Fibroblast of upper back skin (primary cell): Measurements from ENCODE around the gene LDLRAD4.
"Not testable (repeated sequence)": the region's sequence is repeated elsewhere in the genome, so short reads cannot be mapped to it uniquely, and the experiment has no call there.

Experiments used
- DNase-seq: peaks from one replicate; pipeline ENCODE4 v3.0.0-alpha.2; 2013

Gene LDLRAD4

GRCh38 chr18:13313006-13313686 is 94.6 kb downstream of the LDLRAD4 start:
- no peak for DNase-seq

DNA sequence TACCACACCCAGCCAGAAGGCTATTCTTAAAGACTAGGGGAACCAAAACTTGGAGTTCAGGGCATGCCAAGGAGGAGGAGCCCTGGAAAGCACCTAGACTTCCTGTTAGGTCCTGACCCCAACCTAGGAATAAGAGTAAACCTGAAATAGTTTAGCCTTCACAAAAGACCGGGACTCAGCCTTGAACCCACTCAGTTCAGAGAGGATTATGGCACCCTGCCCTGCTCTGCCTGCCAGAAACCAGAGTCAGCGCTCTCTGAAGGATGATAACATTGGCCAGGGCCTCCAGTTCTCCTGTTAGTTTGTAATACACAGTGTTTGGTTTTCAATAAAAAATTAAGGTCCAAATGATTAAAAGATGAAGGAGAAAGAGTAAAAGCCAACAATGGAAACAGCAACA is 96.4 kb downstream of the LDLRAD4 start:
- DNase-seq: no peak

- DNase-seq: no peak
Measured at GRCh38 chr18:13316063-13316462, 97.5 kb downstream of the LDLRAD4 start.

GRCh38 chr18:13317801-13318200 is 99.2 kb downstream of the LDLRAD4 start:
- DNase-seq: no peak

DNA sequence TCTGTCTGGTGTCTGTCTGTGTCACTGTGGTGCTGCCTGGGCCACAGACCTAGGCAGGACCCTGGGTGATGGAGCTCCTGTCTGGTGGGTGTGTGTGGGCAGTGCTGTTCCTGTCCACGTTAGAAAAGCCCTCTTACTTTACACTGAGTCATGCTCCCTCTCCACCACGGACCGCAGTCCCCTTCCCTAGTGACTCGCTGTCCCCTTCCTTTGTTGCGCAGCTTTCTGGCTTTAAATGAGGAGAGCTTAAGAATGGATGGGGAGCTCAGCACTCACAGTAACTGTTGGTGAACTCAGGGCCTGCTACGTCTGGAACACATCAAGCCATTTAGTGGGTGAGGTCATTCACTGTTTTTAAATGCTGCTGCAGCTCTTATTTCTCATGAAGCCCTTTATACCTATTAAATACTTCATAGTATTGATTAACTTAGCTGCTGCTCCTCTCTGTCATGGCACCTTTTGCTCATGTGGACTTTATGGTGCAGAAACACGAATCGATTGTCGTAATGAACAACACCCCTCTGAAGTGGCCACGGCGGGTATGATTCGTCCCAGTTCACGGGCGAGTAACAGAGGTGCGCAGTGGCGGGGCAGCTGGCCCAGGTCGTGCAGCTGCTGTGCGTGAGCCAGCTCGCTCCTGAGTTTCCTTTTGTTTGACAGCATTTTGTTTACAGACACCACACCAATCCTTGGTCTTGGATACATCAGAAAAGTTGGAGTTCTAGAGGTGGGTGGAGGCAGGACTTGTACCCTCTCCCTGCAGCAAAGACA is 100.4 kb downstream of the LDLRAD4 start:
- no peak for DNase-seq

GRCh38 chr18:13319629-13320028 is 101.1 kb downstream of the LDLRAD4 start:
- no peak for DNase-seq

DNA sequence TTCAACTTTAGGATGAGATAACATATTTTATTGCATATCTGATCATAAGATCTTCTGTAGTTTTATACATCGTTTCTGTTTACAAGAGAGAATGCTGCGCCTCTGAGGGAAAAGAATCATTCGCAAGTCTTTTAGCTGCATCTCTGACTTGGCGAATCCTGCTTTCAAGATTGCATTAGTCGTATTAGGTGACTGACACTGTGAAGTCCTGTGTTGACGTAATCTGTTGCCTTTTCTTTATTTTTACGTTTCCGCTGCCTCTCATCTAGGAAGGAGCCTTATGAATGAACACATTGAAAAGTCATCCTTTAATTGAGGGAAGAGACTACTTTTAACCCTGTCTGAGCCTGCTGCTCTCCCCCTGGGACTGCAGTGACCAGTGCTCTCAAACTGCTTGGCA is 101.5 kb downstream of the LDLRAD4 start:
- DNase-seq: no peak

- DNase-seq: no peak
Measured at GRCh38 chr18:13320891-13321425, 102.4 kb downstream of the LDLRAD4 start.

- no peak for DNase-seq
Measured at GRCh38 chr18:13321923-13322322, 103.4 kb downstream of the LDLRAD4 start.

DNA sequence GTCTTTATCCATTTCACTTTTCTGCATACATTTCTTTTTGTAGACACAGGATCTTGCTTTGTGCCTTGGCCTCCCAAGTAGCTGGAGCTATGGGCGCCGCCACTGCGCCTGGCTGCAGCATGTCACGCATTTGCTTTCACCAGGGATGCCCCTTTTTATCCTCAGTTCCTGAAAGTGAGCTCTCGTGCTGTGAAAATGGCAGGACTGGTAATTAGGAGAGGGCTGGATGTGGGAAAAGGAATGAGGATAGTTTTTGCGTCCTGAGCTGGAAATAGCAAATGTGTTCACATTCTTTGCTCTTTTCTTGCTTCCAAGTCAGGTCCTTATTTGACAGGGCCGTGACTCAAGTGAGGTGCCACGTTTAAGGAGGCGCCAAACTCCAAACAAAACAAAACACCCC is 104.6 kb downstream of the LDLRAD4 start:
- DNase-seq: no peak

- DNase-seq: no peak
Measured at GRCh38 chr18:13324880-13325279, 106.3 kb downstream of the LDLRAD4 start.

DNA sequence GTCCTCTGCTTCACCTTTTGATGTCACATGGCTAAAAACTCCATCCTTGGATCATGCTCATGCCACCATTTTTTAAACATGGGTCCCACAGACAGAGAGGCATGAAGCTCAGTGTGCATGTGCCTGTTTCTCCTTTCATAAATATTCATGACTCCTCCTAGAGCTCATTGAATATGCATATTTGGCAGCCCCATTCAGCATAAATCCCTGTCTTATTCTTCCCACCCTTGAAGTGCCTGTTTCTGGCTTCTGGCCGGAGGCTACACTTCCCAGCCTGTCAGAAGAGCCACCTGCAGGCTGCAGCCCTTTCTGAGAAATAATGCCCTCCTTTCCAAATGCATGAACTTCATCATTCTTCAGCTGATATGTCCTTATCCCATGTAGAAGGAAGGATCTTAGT is 109.7 kb downstream of the LDLRAD4 start:
- DNase-seq: no peak

DNA sequence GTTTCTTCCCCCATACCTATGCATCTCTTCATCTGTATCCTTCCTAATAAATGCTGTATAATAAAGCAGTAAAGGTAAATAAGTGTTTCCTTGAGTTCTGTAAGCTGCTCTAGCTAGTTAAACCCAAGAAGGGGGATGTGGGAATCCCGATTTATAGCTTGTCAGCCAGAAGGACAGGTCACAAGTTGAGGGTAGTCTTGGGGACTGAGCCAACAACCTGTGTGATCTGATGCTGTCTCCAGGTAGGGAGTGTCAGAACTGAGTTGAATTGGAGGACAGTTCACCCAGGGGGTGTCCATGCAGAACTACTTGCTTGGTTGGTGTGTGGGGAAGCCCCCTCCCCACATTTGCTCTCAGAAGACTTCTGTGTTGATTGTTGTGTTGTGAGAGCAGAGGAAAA is 112.4 kb downstream of the LDLRAD4 start:
- DNase-seq: no peak

GRCh38 chr18:13331846-13332245 is 113.3 kb downstream of the LDLRAD4 start:
- no peak for DNase-seq

GRCh38 chr18:13332874-13333273 is 114.3 kb downstream of the LDLRAD4 start:
- no peak for DNase-seq

GRCh38 chr18:13335903-13336302 is 117.3 kb downstream of the LDLRAD4 start:
- no peak for DNase-seq

- DNase-seq: peak; percentile 19
Measured at GRCh38 chr18:13336841-13337240, 118.3 kb downstream of the LDLRAD4 start.

GRCh38 chr18:13337369-13337768 is 118.8 kb downstream of the LDLRAD4 start:
- DNase-seq: no peak

DNA sequence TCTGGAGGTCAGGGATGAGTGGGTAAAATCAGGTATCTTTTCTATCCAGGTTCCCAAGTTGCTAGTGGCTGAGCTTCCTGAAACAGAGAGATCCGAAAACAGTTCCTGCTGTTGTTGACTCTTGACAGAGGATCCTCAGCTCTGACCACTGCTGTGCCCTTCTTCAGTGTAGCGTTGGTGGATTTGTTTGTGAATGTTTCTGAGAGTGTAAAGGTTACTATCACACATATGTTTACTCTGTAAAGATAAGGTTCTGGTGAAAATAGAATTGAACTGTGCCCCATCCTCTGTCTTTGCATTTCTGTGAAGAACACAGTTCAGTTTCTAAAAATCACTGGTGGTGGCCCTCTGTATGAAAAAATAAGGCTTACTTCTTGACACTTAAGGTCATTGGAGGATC is 119.8 kb downstream of the LDLRAD4 start:
- DNase-seq: no peak

GRCh38 chr18:13339653-13340052 is 121.1 kb downstream of the LDLRAD4 start:
- DNase-seq: no peak

- not testable (repeated sequence) for DNase-seq
Measured at GRCh38 chr18:13346449-13346848, 127.9 kb downstream of the LDLRAD4 start.

DNA sequence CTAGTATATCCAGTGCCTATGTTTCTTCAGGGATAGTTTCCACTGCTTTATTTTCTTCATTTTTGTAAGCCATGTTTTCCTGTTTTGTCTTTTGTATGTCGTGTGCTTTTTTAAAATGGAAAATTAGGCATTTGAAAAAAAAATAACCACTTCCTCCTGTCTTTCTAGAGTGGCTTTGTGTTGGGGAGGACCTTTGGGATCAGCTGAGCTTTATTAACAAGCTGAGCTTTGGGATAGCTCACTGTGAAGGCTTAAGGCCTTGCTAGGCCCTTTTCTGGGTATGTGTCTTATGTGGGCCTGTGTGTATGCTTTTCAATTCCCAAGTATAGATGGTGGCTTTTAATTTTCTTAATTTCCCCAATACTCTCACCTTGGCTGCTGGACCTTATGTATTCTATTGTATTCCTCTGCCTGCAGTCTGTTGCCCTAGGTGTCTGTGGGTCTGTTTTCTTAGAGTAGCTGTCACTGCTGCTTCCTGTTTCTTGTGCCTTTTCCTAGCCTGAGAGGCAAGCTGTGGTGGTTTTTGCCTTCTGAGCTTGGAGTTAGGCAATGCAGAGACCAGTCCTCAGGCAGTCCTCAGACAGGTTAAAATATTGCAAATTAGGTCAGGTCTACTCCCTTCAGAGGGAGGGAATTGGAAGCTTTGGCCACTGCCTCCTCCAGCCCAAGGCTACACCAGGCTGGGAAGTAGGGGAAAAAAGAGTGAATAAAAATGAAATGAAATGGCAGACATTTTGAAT is 134.7 kb downstream of the LDLRAD4 start:
- DNase-seq: no peak

DNA sequence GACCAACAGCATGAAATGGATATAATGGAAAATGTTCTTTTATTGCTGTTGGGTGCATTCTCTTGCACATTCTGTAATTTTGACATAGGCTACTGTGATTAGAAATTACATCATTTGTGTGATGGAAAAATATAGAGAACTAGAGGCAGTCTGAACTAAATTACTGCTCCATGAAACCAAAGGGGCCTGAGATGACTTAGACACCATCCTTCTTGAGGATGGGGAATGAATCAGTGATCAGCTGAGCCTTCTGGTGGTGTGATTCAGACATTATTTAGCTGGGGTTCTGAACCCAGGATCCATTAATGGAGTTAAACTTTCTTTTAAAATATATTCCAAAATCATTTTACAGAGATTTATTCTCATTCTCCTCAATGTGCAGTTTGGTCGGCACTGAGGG is 135.8 kb downstream of the LDLRAD4 start:
- no peak for DNase-seq

DNA sequence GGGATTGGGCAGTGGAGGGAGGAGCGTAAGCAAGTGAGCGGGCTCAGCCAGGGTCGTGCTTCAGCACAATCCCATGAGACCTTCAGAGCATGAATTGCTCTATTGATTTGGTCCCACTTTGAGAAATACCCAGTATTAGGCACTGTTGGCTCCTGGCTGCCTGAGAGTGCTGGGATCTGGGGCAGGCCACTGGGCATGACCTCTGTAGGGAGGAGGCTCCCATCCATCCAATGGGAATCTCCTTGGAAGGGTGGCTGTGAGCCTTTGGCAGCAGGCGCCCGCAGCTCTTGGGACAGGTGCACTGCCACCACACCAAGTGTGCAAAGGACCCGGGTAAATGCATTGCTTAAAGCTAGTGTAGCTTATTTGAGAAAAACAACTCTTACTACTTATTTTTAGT is 137.5 kb downstream of the LDLRAD4 start:
- no peak for DNase-seq
